ENCODE results near the gene ATG4C.

The ATG4C gene

DNA sequence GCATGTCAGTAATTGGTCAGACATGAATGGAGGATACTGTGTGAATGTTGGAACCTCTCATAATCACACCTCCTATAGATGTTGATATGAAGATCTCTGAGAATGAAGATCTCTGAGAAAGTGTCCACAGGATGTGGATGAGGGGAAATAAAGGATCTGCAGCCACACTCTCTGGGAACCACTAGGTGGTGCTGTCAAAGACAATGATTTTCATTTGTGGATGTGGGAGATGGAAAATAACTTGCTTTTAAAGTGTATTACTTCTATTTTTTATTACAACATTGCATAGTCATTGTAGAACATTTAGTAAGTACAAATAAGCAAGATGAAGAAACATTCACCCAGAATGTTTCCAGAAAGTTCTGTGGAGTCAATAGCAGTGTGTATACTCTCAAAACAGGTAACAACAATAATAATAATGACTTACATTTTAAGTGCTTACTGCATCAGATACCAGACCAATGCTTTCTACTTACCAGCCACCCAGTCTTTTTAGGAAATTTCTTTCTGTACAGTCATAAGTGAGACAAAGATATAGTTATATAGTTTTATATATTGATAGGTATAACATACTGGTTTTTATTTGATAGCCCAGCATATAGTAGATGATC, 128.2 kb downstream of the ATG4C start:
- DNase-seq (ENCODE audit: insufficient read length, low spot score) (no peak), FAIRE-seq (no peak)
- TF ChIP-seq, protein P1, sequence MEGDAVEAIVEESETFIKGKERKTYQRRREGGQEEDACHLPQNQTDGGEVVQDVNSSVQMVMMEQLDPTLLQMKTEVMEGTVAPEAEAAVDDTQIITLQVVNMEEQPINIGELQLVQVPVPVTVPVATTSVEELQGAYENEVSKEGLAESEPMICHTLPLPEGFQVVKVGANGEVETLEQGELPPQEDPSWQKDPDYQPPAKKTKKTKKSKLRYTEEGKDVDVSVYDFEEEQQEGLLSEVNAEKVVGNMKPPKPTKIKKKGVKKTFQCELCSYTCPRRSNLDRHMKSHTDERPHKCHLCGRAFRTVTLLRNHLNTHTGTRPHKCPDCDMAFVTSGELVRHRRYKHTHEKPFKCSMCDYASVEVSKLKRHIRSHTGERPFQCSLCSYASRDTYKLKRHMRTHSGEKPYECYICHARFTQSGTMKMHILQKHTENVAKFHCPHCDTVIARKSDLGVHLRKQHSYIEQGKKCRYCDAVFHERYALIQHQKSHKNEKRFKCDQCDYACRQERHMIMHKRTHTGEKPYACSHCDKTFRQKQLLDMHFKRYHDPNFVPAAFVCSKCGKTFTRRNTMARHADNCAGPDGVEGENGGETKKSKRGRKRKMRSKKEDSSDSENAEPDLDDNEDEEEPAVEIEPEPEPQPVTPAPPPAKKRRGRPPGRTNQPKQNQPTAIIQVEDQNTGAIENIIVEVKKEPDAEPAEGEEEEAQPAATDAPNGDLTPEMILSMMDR (IDR thresholded peaks at IDR 0.05; ENCODE audit: insufficient read depth, missing control alignments), result peak; percentile 57

All from D721Med (cell line).